Activated CD4-positive, alpha-beta T cell treated with anti-CD3 and anti-CD28 coated beads for 36 hours (primary cell): ENCODE measurements around the gene ZNF219. TPM values are rescaled to one million over a fixed set of nuclear protein-coding genes. Genes with fewer than 3 reads are reported as not detected.
A peak's percentile ranks its signal among the peaks of the same experiment; 100 is the strongest.

ENCODE experiments used
- ATAC-seq: fragments of 200-7000 bp; cut with Tn5 transposase; one replicate; pipeline ENCODE4 v1.10.0; 2021; ENCODE audit warnings: mild to moderate bottlenecking, moderate library complexity
- CTCF ChIA-PET: fragments of 350-600 bp; sonication (Branson Sonifier 250); formaldehyde crosslinking; loops from one replicate; lab custom pipeline; 2021; ENCODE audit warnings: antibody characterized with exemption; lab: Charles Lee
- POLR2A ChIA-PET: fragments of 350-600 bp; sonication (Branson Sonifier 250); formaldehyde crosslinking; loops from one replicate; lab custom pipeline; 2021; ENCODE audit warnings: antibody characterized with exemption, inconsistent platforms; lab: Charles Lee
- DNase-seq: peaks from one replicate; pipeline ENCODE4 v3.0.0-alpha.2; 2020
- H3K27ac Mint-ChIP-seq: one replicate; pipeline ENCODE4 v1.8.0; 2021; ENCODE audit warnings: mixed read lengths
- H3K27me3 Mint-ChIP-seq: one replicate; pipeline ENCODE4 v1.8.0; 2021; ENCODE audit warnings: mixed read lengths
- H3K36me3 Mint-ChIP-seq: one replicate; pipeline ENCODE4 v1.8.0; 2021; ENCODE audit warnings: low read depth, mixed read lengths
- H3K4me1 Mint-ChIP-seq: one replicate; pipeline ENCODE4 v1.8.0; 2021; ENCODE audit warnings: mixed read lengths
- H3K4me3 Mint-ChIP-seq: one replicate; pipeline ENCODE4 v1.8.0; 2021; ENCODE audit warnings: mild to moderate bottlenecking, moderate library complexity, mixed read lengths
- H3K9me3 Mint-ChIP-seq: one replicate; pipeline ENCODE4 v1.8.0; 2021; ENCODE audit warnings: low read depth, mixed read lengths
- intact Hi-C, 2 experiments: fragments of 100-400 bp; cut with DNase I in 1 of 2; cut with micrococcal nuclease in 1 of 2; formaldehyde crosslinking; loops; one replicate each; pipeline versions ENCODE4 v1.14.2 to v1.15.1; 2022 to 2024; cut with DNase I, micrococcal nuclease
- total RNA-seq, 2 experiments: library from RNA; stranded (reverse); gene quantifications; one replicate each; pipeline ENCODE4 v1.2.3, GENCODE V29; 2021

Gene ZNF219
- total RNA-seq, 2 experiments from 2014 or later: 9.6 to 10.8 TPM

GRCh38 chr14:21075719-21076437 lies 22.6 kb downstream of the ZNF219 start:
- CTCF ChIA-PET: interaction anchor here (1.8 to 5.7 kb wide), 3 partner anchors 14 to 61 kb away, joined by 7 to 38 read pairs (median 13); no protein-coding TSS in a partner anchor
- H3K36me3 Mint-ChIP-seq: no peaks in the 10 kb centered on the region
- peaks cover 12% of the 10 kb centered on the region for H3K4me1 Mint-ChIP-seq
- H3K4me3 Mint-ChIP-seq: no peak overlapping the region
- H3K27me3 Mint-ChIP-seq: peaks cover 23% of the 10 kb centered on the region
- intact Hi-C loops: no loop called here
- no peaks in the 10 kb centered on the region for H3K9me3 Mint-ChIP-seq
- DNase-seq (no peak), ATAC-seq (no peak)
- no peak overlapping the region for H3K27ac Mint-ChIP-seq
- POLR2A ChIA-PET: no interaction called here

DNA sequence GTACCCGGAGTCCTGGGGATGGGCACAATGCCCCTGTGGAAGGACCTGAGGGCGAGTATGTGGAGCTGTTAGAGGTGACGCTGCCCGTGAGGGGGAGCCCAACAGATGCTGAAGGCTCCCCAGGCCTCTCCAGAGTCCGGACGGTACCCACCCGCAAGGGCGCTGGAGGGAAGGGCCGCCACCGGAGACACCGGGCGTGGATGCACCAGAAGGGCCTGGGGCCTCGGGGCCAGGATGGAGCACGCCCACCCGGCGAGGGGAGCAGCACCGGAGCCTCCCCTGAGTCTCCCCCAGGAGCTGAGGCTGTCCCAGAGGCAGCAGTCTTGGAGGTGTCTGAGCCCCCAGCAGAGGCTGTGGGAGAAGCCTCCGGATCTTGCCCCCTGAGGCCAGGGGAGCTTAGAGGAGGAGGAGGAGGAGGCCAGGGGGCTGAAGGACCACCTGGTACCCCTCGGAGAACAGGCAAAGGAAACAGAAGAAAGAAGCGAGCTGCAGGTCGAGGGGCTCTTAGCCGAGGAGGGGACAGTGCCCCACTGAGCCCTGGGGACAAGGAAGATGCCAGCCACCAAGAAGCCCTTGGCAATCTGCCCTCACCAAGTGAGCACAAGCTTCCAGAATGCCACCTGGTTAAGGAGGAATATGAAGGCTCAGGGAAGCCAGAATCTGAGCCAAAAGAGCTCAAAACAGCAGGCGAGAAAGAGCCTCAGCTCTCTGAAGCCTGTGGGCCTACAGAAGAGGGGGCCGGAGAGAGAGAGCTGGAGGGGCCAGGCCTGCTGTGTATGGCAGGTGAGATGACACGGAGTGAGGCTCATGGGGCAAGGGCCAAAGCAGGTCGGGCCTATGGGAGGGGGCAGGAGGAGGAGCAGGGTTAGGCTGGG lies 23.8 kb downstream of the ZNF219 start:
- no peak overlapping the region for H3K4me3 Mint-ChIP-seq
- peaks cover 20% of the 10 kb centered on the region for H3K4me1 Mint-ChIP-seq
- no peaks in the 10 kb centered on the region for H3K9me3 Mint-ChIP-seq
- CTCF ChIA-PET: interaction anchor here (0.6 to 5.7 kb wide), 5 partner anchors 15 to 314 kb away, joined by 3 to 38 read pairs (median 7); no protein-coding TSS in a partner anchor
- H3K27ac Mint-ChIP-seq: no peak overlapping the region
- no peak for DNase-seq
- H3K36me3 Mint-ChIP-seq: no peaks in the 10 kb centered on the region
- POLR2A ChIA-PET: no interaction called here
- peaks cover 29% of the 10 kb centered on the region for H3K27me3 Mint-ChIP-seq
- no peak for ATAC-seq
- intact Hi-C loops: no loop called here

- POLR2A ChIA-PET: no interaction called here
- no peak overlapping the region for H3K4me3 Mint-ChIP-seq
- CTCF ChIA-PET: interaction anchor here (1.5 to 5.7 kb wide), 4 partner anchors 16 to 59 kb away, joined by 4 to 38 read pairs (median 10); no protein-coding TSS in a partner anchor
- ATAC-seq (no peak), DNase-seq (no peak)
- H3K4me1 Mint-ChIP-seq: peaks cover 26% of the 10 kb centered on the region
- no peaks in the 10 kb centered on the region for H3K9me3 Mint-ChIP-seq
- H3K36me3 Mint-ChIP-seq: no peaks in the 10 kb centered on the region
- intact Hi-C loops: no loop called here
- peaks cover 36% of the 10 kb centered on the region for H3K27me3 Mint-ChIP-seq
- H3K27ac Mint-ChIP-seq: no peak overlapping the region
Measured at GRCh38 chr14:21073921-21074320, 24.5 kb downstream of the ZNF219 start.

- peaks cover 44% of the 10 kb centered on the region for H3K27me3 Mint-ChIP-seq
- H3K4me1 Mint-ChIP-seq: peaks cover 33% of the 10 kb centered on the region
- H3K27ac Mint-ChIP-seq: no peak overlapping the region
- no peak for ATAC-seq
- DNase-seq: no peak
- H3K9me3 Mint-ChIP-seq: no peaks in the 10 kb centered on the region
- no peaks in the 10 kb centered on the region for H3K36me3 Mint-ChIP-seq
- ChIA-PET CTCF (interaction anchor here (0.9 to 5.7 kb wide), 7 partner anchors 14 to 57 kb away, joined by 3 to 48 read pairs (median 4); partner anchors contain the start of gene RNASE8), POLR2A (no interaction called here)
- intact Hi-C loops: no loop called here
- H3K4me3 Mint-ChIP-seq: no peak overlapping the region
Measured at GRCh38 chr14:21072781-21073339, 25.6 kb downstream of the ZNF219 start.

- intact Hi-C loops: no loop called here
- H3K27me3 Mint-ChIP-seq: peaks cover 49% of the 10 kb centered on the region
Measured at GRCh38 chr14:21072031-21072473, 26.4 kb downstream of the ZNF219 start.

DNA sequence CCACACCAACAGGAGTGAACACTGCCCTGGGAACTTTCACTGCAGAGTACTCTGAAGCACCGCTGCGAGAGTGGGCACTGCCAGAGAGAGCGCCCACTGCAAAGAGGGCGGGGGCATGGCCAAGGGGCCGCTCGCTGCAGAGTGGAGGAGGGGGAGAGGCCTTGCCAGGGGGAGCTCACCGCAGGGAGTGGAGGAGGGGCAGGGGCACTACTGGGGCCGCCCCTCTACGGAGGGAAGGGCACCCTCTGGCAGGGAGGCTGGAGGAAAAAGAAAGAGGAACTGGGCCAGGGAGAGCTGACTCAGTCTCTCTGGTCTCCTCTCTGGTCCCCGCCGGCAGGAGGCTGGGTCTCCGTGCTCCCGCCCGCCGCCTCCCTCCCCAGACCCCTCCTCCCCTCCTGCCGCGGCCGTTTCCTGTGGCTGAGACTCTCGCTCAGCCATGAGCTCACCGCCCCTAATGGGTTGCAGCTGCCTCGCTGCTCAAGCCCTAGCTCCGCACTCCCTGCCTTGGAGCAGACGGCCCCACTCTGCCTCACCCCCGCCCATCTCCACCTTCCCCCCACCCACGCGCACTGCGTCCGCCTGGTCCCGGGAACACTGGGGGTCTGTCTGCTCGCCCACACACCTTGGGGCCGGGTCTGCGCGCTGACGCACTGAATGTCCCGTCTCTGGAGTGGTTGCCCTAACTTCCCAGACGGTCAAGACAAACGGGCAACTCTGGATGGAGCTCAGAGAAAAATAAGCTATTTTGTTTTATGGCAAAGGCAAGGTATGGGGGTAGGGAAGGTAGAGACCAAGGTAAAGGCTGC lies 27.0 kb downstream of the ZNF219 start:
- H3K27ac Mint-ChIP-seq: no peak overlapping the region
- CTCF ChIA-PET: interaction anchor here (0.7 to 5.7 kb wide), 12 partner anchors 8 to 57 kb away, joined by 3 to 48 read pairs (median 5); partner anchors contain the start of gene RNASE8
- DNase-seq (peak; percentile 83), ATAC-seq (peak; percentile 72)
- POLR2A ChIA-PET: interaction anchor here (1.4 to 1.6 kb wide), 2 partner anchors 21 to 34 kb away, joined by 3 to 4 read pairs; no protein-coding TSS in a partner anchor
- H3K9me3 Mint-ChIP-seq: no peaks in the 10 kb centered on the region
- peaks cover 33% of the 10 kb centered on the region for H3K4me1 Mint-ChIP-seq
- no peaks in the 10 kb centered on the region for H3K36me3 Mint-ChIP-seq
- peaks cover 54% of the 10 kb centered on the region for H3K27me3 Mint-ChIP-seq
- intact Hi-C loops: loop anchor here (2.0 kb wide), 2 partner anchors 15 to 47 kb away; partner anchors contain the start of gene NDRG2 (in 1 of the 2)
- peak overlapping the region; percentile 63 for H3K4me3 Mint-ChIP-seq

More at GRCh38 chr14:21072031-21072473, 26.4 kb downstream of the ZNF219 start:
- Mint-ChIP-seq H3K36me3 (no peaks in the 10 kb centered on the region), H3K4me1 (peaks cover 33% of the 10 kb centered on the region), H3K27ac (no peak overlapping the region), H3K4me3 (peak overlapping the region; percentile 63), H3K9me3 (no peaks in the 10 kb centered on the region)
- DNase-seq (no peak), ATAC-seq (no peak)
- ChIA-PET CTCF (interaction anchor here (0.7 to 5.7 kb wide), 10 partner anchors 10 to 57 kb away, joined by 3 to 48 read pairs (median 3); partner anchors contain the start of gene RNASE8), POLR2A (interaction anchor here (1.4 to 1.6 kb wide), 2 partner anchors 20 to 33 kb away, joined by 3 to 4 read pairs; no protein-coding TSS in a partner anchor)

DNA sequence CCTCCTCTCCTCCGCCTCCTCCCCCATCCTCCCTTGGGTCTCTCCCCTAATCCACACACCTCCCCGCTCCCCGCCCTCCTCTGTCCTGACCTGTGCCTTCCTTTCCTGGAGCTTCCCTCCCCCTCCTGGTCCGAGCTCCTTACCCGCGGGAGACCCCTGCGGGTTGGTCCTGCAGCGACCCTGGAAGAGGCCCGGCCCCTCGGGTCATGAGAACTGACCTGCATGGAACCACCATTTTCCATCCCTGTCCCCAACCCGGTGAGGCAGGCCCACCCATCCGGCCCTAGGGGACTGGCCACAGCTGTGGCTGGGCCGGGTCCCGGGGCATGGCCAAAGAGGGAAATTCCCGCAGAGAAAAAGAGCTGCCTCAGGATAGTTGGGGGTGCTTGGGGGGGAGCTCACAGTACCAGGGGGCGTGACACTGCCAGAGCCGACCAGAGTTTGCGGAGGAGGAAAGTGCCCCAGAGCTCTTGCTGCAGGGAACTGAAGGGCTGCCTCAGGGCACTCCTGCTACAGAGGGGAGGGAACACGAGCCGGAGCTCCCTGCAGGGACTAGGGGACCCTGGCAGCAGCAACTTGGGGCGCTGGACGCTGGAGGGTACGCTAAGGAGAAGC lies 27.7 kb downstream of the ZNF219 start:
- CTCF ChIA-PET: interaction anchor here (0.6 to 5.7 kb wide), 12 partner anchors 8 to 77 kb away, joined by 3 to 48 read pairs (median 5); no protein-coding TSS in a partner anchor
- ATAC-seq (peak; percentile 17), DNase-seq (peak; percentile 38)
- intact Hi-C loops: loop anchor here (2.0 kb wide), 2 partner anchors 16 to 46 kb away; partner anchors contain the start of gene NDRG2 (in 1 of the 2)
- peaks cover 57% of the 10 kb centered on the region for H3K27me3 Mint-ChIP-seq
- H3K27ac Mint-ChIP-seq: no peak overlapping the region
- POLR2A ChIA-PET: interaction anchor here (0.8 to 1.6 kb wide), 3 partner anchors 22 to 98 kb away, joined by 3 to 4 read pairs (median 3); no protein-coding TSS in a partner anchor
- H3K4me1 Mint-ChIP-seq: peaks cover 33% of the 10 kb centered on the region
- H3K4me3 Mint-ChIP-seq: peak overlapping the region; percentile 63
- no peaks in the 10 kb centered on the region for H3K9me3 Mint-ChIP-seq
- H3K36me3 Mint-ChIP-seq: no peaks in the 10 kb centered on the region

DNA sequence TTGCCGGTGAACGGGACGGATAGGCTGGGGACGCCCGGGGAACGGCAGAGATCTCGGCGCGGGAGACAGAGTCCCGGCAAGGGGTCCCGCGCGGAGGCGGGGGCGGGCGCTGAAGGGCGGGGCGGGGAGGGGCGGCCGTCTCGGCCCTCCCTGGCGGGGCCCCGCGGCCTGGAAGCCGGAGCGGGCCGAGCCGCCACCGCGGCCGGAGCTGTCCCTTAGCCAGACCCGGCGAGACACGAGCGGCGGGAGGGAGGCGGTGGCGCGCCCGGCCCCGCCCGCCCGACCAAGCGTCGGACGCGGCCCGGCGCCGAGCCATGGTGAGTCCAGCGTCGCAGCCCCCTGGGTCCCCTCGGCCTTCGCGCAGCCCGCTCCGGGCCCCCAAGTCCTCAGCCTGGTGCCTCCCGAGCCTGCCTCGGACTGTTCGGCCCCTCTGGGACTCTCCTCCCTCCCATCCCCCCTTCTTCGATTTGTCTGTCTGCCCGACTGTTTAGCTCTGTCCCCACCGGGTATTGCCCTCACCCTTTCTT lies 28.3 kb downstream of the ZNF219 start, which contains the start of gene ARHGEF40:
ARHGEF40 (plus strand) TSS at position 222 of the 527 bp plus-strand sequence; CDS start at position 315, 93 bp downstream.
- DNase-seq: peak; percentile 43
- Mint-ChIP-seq H3K27ac (no peak within 1 kb of the TSS), H3K27me3 (peaks cover 61% of the 10 kb centered on the region), H3K36me3 (no peaks in the 10 kb centered on the region), H3K4me1 (peaks cover 33% of the 10 kb centered on the region), H3K9me3 (no peaks in the 10 kb centered on the region), H3K4me3 (peak within 1 kb of the TSS; percentile 63)
- ChIA-PET CTCF (interaction anchor here (0.6 to 5.7 kb wide), 9 partner anchors 17 to 78 kb away, joined by 3 to 48 read pairs (median 6); no protein-coding TSS in a partner anchor), POLR2A (interaction anchor here (0.8 to 1.6 kb wide), 2 partner anchors 22 to 97 kb away, joined by 3 read pairs; no protein-coding TSS in a partner anchor)
- intact Hi-C loops: loop anchor here (2.0 kb wide), 2 partner anchors 17 to 45 kb away; partner anchors contain the start of gene NDRG2 (in 1 of the 2)
- ATAC-seq: no peak

GRCh38 chr14:21069388-21070082 lies 28.9 kb downstream of the ZNF219 start:
- DNase-seq (no peak), ATAC-seq (no peak)
- intact Hi-C loops: loop anchor here (2.0 kb wide), 4 partner anchors 17 to 45 kb away; partner anchors contain the start of gene NDRG2 (in 1 of the 2)
- CTCF ChIA-PET: interaction anchor here (0.6 to 3.1 kb wide), 11 partner anchors 11 to 81 kb away, joined by 3 to 52 read pairs (median 8); no protein-coding TSS in a partner anchor
- Mint-ChIP-seq H3K27ac (no peak overlapping the region), H3K36me3 (no peaks in the 10 kb centered on the region), H3K4me1 (peaks cover 33% of the 10 kb centered on the region), H3K9me3 (no peaks in the 10 kb centered on the region), H3K4me3 (peak overlapping the region; percentile 63), H3K27me3 (peaks cover 65% of the 10 kb centered on the region)
- POLR2A ChIA-PET: no interaction called here
